ENCODE data around the gene ZNF785. TPM values are rescaled to one million over a fixed set of nuclear protein-coding genes. Genes with fewer than 3 reads are reported as not detected.
"Not testable (repeated sequence)": the region's sequence is repeated elsewhere in the genome, so short reads cannot be mapped to it uniquely, and the experiment has no call there.

The ZNF785 gene
- total RNA-seq (10 to 100 TPM in 1 of 2 donors, 1 to 10 TPM in 1; 8.5 to 21.8 TPM), polyA plus RNA-seq (1 to 10 TPM; 3.1 to 8.6 TPM)
- long read RNA-seq, donor 1, partial matches to known transcripts, result 1 of 3 reads
- long read RNA-seq, donor 1, other reads (novel, unspliced or antisense), result 2 of 3 reads
- long read RNA-seq, donor 2, partial matches to known transcripts, result 0 of 4 reads
- long read RNA-seq, donor 2, other reads (novel, unspliced or antisense), result 4 of 4 reads

- peak; percentile 99 for ATAC-seq (ENCODE audit: low FRiP score)
These were observed at the start of gene ZNF785 for GRCh38 chr16:30585400-30586191. TSS of gene ZNF785 (minus strand) at chr16:30585697. CDS start at chr16:30585611, 86 bp downstream.

GRCh38 chr16:30633526-30633925, 48.0 kb upstream of the ZNF785 start:
- H3K36me3 ChIP-seq (ENCODE audit: control insufficient read depth in 1 of 2, insufficient read depth in 2 of 2, low read length in 1 of 2), result no peaks in the 10 kb centered on the region
- DNase-seq (no peak), ATAC-seq (ENCODE audit: low FRiP score) (no peak)
- no peak overlapping the region for H3K4me3 ChIP-seq (ENCODE audit: low read length in 2 of 2)
- intact Hi-C loops (cut with DNase I), result loop anchor here (5.0 kb wide), 1 partner anchor 46 kb away; the partner anchor contains the start of gene ZNF785 (in 2 of the 2)
- peak overlapping the region in 1 of 2 donors; percentile 1 for H3K27ac ChIP-seq (ENCODE audit: low read depth in 1 of 2, low read length in 2 of 2)
- no peaks in the 10 kb centered on the region for H3K9me3 ChIP-seq (ENCODE audit: control insufficient read depth, low read length)
- no peaks in the 10 kb centered on the region for H3K4me1 ChIP-seq (ENCODE audit: control insufficient read depth in 1 of 2, insufficient read depth in 2 of 2, low read length in 2 of 2)
- WGBS, 2 donors, result 87 to 88% methylated on average over 17 of the region's 17 CpGs
- no peaks in the 10 kb centered on the region for H3K27me3 ChIP-seq (ENCODE audit: control insufficient read depth in 1 of 2, insufficient read depth in 2 of 2, low read length in 1 of 2)

More at GRCh38 chr16:30585400-30586191, at the start of gene ZNF785:
- intact Hi-C loops (cut with DNase I), result loop anchor here (5.0 to 10.0 kb wide), 2 partner anchors 47 to 51 kb away; partner anchors contain the start of gene ZNF747 (in 1 of the 2)
- H3K4me1 ChIP-seq (ENCODE audit: control insufficient read depth in 1 of 2, insufficient read depth in 2 of 2, low read length in 2 of 2), result peaks cover 0 to 3% of the 10 kb centered on the region in 2 donors
- peaks cover 0 to 5% of the 10 kb centered on the region in 2 donors for H3K36me3 ChIP-seq (ENCODE audit: control insufficient read depth in 1 of 2, insufficient read depth in 2 of 2, low read length in 1 of 2)
- DNase-seq, result peak; percentile 96 to 98
- H3K27me3 ChIP-seq (ENCODE audit: control insufficient read depth in 1 of 2, insufficient read depth in 2 of 2, low read length in 1 of 2), result no peaks in the 10 kb centered on the region
- peak within 1 kb of the TSS in 1 of 2 donors; percentile 83 for H3K27ac ChIP-seq (ENCODE audit: low read depth in 1 of 2, low read length in 2 of 2)
- H3K9me3 ChIP-seq (ENCODE audit: control insufficient read depth, low read length), result no peaks in the 10 kb centered on the region
- H3K4me3 ChIP-seq (ENCODE audit: low read length in 2 of 2), result peak within 1 kb of the TSS; percentile 49 to 57
- WGBS, 2 donors, result 0 to 1% methylated on average over 50 of the region's 50 CpGs

GRCh38 chr16:30632454-30632853, 47.0 kb upstream of the ZNF785 start:
- not testable (repeated sequence) for H3K27ac ChIP-seq (ENCODE audit: low read depth in 1 of 2, low read length in 2 of 2); H3K36me3 ChIP-seq (ENCODE audit: control insufficient read depth in 1 of 2, insufficient read depth in 2 of 2, low read length in 1 of 2); H3K4me3 ChIP-seq (ENCODE audit: low read length in 2 of 2); H3K9me3 ChIP-seq (ENCODE audit: control insufficient read depth, low read length); H3K27me3 ChIP-seq (ENCODE audit: control insufficient read depth in 1 of 2, insufficient read depth in 2 of 2, low read length in 1 of 2); H3K4me1 ChIP-seq (ENCODE audit: control insufficient read depth in 1 of 2, insufficient read depth in 2 of 2, low read length in 2 of 2); DNase-seq; ATAC-seq (ENCODE audit: low FRiP score)
- intact Hi-C loops (cut with DNase I), result loop anchor here (5.0 kb wide), 1 partner anchor 45 kb away; the partner anchor contains the start of gene ZNF785 (in 2 of the 2)
- whole genome bisulfite sequencing, 2 donors, result 91% methylated on average over 7 of the region's 7 CpGs

DNA sequence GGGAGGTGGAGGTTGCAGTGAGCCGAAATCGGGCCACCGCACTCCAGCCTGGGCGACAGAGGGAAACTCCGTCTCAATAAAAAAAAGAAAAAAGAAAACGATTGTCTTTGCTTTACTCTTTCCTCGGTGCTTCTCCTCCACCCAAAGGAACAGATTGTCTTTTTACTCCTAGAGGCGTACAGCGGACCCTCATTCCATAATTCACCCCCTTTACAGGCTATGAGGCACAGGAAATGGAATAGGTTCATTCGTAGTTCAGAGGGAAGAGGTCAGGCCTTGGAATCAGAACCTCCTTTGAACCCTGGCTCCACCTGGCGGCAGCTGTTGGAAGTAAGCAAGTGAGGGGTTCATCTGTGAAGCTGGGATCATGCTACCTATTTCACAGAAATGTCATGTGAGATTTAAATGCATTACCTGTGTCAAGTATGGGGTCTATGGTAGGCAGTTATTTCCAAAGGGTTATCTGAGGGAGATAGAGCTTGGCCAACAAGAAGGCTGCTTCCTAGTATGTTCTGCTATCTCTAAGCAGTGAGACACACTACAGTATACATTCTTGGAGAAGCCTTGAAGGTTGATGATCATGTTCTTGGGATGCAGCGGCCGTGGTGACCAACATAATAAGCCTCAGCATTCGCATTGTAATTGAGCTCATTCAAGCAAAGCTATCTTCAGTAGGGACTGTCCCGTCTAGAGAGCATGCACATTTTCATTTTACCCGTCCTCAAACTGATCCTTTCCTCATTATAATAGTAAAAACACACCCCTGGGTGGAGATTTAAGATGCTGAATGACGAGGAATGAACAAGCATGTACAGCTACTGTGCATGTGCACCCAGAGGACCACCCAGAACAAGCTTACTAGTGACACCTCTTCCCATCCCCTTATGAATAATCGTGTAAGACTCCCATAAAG, 43.4 kb upstream of the ZNF785 start:
- H3K9me3 ChIP-seq (ENCODE audit: control insufficient read depth, low read length), result no peaks in the 10 kb centered on the region
- intact Hi-C loops (cut with DNase I), result no loop called here
- H3K36me3 ChIP-seq (ENCODE audit: control insufficient read depth in 1 of 2, insufficient read depth in 2 of 2, low read length in 1 of 2), result no peaks in the 10 kb centered on the region
- DNase-seq (peak; percentile 88 to 95), ATAC-seq (ENCODE audit: low FRiP score) (peak; percentile 91)
- no peaks in the 10 kb centered on the region for H3K27me3 ChIP-seq (ENCODE audit: control insufficient read depth in 1 of 2, insufficient read depth in 2 of 2, low read length in 1 of 2)
- WGBS, 2 donors, result 30 to 33% methylated on average over 18 of the region's 18 CpGs
- H3K4me3 ChIP-seq (ENCODE audit: low read length in 2 of 2), result no peak overlapping the region
- no peak overlapping the region for H3K27ac ChIP-seq (ENCODE audit: low read depth in 1 of 2, low read length in 2 of 2)
- H3K4me1 ChIP-seq (ENCODE audit: control insufficient read depth in 1 of 2, insufficient read depth in 2 of 2, low read length in 2 of 2), result no peaks in the 10 kb centered on the region

DNA sequence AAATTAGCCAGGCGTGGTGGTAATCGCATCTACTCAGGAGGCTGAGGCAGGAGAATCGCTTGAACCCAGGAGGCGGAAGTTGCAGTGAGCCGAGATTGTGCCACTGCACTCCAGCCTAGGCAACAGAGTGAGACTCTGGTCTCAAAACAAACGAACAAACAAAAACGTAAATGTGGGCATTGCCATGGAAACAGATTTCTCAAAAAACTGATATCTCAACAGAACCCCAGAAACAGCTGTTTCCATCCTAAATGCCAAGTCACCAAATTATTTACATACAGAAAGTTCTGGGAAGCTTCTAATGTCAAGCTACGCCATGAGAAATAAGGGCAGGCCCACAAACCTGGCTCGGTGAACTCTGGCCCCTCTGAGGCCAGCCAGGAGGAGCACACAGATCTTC, 40.7 kb upstream of the ZNF785 start:
- Histone ChIP-seq H3K27me3 (ENCODE audit: control insufficient read depth in 1 of 2, insufficient read depth in 2 of 2, low read length in 1 of 2) (no peaks in the 10 kb centered on the region), H3K27ac (ENCODE audit: low read depth in 1 of 2, low read length in 2 of 2) (no peak overlapping the region), H3K4me1 (ENCODE audit: control insufficient read depth in 1 of 2, insufficient read depth in 2 of 2, low read length in 2 of 2) (no peaks in the 10 kb centered on the region), H3K36me3 (ENCODE audit: control insufficient read depth in 1 of 2, insufficient read depth in 2 of 2, low read length in 1 of 2) (no peaks in the 10 kb centered on the region), H3K9me3 (ENCODE audit: control insufficient read depth, low read length) (no peaks in the 10 kb centered on the region), H3K4me3 (ENCODE audit: low read length in 2 of 2) (no peak overlapping the region)
- ATAC-seq (ENCODE audit: low FRiP score) (no peak), DNase-seq (no peak)
- 89% methylated on average over 9 of the region's 9 CpGs for WGBS, 2 donors
- intact Hi-C loops (cut with DNase I), result no loop called here

DNA sequence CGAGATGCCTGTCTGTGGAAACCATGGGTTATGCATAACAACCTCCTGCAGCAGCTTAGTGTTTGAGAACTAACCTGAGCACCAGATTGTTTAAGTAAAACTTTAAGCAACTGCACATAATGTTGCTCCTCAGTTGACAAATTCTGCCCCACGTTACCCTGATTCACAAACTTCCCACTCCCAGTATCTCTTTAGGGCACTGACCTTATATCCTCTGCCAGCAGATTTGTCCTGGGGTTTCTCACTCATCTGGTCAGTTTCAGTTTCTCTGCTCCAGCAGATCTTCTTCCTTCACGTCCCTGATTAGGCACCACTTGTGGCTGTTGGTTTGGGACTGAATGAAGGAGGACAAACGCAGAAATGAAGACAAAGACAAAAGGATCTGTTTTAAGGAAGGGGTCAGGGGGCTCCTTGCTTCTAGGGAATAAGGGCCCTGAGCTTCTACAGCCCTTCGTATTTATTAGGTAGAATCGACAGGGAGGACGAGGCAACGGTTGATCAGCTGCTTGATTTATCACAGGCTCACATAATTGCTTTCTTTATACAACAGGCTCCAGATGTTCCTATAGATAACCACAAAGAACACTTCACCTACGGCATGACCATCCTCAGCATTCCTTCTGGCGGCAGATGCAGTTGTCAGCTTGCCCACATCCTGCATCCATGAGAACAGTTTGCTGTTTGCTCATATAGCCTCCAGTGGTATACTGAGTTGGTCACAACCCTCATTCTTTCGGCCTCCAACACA, 38.2 kb upstream of the ZNF785 start:
- Histone ChIP-seq H3K36me3 (ENCODE audit: control insufficient read depth in 1 of 2, insufficient read depth in 2 of 2, low read length in 1 of 2) (no peaks in the 10 kb centered on the region), H3K4me1 (ENCODE audit: control insufficient read depth in 1 of 2, insufficient read depth in 2 of 2, low read length in 2 of 2) (no peaks in the 10 kb centered on the region), H3K27me3 (ENCODE audit: control insufficient read depth in 1 of 2, insufficient read depth in 2 of 2, low read length in 1 of 2) (no peaks in the 10 kb centered on the region), H3K4me3 (ENCODE audit: low read length in 2 of 2) (no peak overlapping the region), H3K9me3 (ENCODE audit: control insufficient read depth, low read length) (no peaks in the 10 kb centered on the region), H3K27ac (ENCODE audit: low read depth in 1 of 2, low read length in 2 of 2) (no peak overlapping the region)
- ATAC-seq (ENCODE audit: low FRiP score) (no peak), DNase-seq (no peak)
- intact Hi-C loops (cut with DNase I), result no loop called here
- 87% methylated on average over 11 of the region's 11 CpGs for WGBS, 2 donors

GRCh38 chr16:30622455-30623032, 37.0 kb upstream of the ZNF785 start:
- no peak overlapping the region for H3K27ac ChIP-seq (ENCODE audit: low read depth in 1 of 2, low read length in 2 of 2)
- H3K27me3 ChIP-seq (ENCODE audit: control insufficient read depth in 1 of 2, insufficient read depth in 2 of 2, low read length in 1 of 2), result no peaks in the 10 kb centered on the region
- H3K4me1 ChIP-seq (ENCODE audit: control insufficient read depth in 1 of 2, insufficient read depth in 2 of 2, low read length in 2 of 2), result no peaks in the 10 kb centered on the region
- ATAC-seq (ENCODE audit: low FRiP score) (no peak), DNase-seq (no peak)
- WGBS, 2 donors, result 47% methylated on average over 10 of the region's 10 CpGs
- H3K9me3 ChIP-seq (ENCODE audit: control insufficient read depth, low read length), result no peaks in the 10 kb centered on the region
- intact Hi-C loops (cut with DNase I), result no loop called here
- H3K4me3 ChIP-seq (ENCODE audit: low read length in 2 of 2), result no peak overlapping the region
- no peaks in the 10 kb centered on the region for H3K36me3 ChIP-seq (ENCODE audit: control insufficient read depth in 1 of 2, insufficient read depth in 2 of 2, low read length in 1 of 2)
